B cell (primary cell): Measurements from ENCODE around the gene AUP1. TPM values are rescaled to one million over a fixed set of nuclear protein-coding genes. Genes with fewer than 3 reads are reported as not detected.

Source experiments
- ATAC-seq: fragments of 200-7000 bp; cut with Tn5 transposase; one replicate; pipeline ENCODE4 v1.10.0; 2021; ENCODE audit warnings: low read depth, mild to moderate bottlenecking, moderate number of reproducible peaks, moderate library complexity
- CTCF ChIA-PET: fragments of 350-600 bp; sonication (Branson Sonifier 250); formaldehyde crosslinking; loops from one replicate; lab custom pipeline; 2021; ENCODE audit warnings: antibody characterized with exemption, inconsistent platforms; lab: Charles Lee
- POLR2A ChIA-PET: fragments of 350-600 bp; sonication (Branson Sonifier 250); formaldehyde crosslinking; loops from one replicate; lab custom pipeline; 2021; ENCODE audit warnings: antibody characterized with exemption; lab: Charles Lee
- DNase-seq: peaks from one replicate; pipeline ENCODE4 v3.0.0; 2013
- H2AFZ ChIP-seq: 2 replicates; pipeline ENCODE4 v1.6.1; 2012; ENCODE audit warnings: mild to moderate bottlenecking, low read depth, low read length; ENCODE audit not compliant: insufficient read depth, poor library complexity, severe bottlenecking
- H3K27ac ChIP-seq, 2 donors: 1 replicate in 1 of 2; 2 replicates in 1 of 2; pipeline ENCODE4 v1.5.1; 2012 to 2013; ENCODE audit warnings: low read length in 2 of 2, mild to moderate bottlenecking in 2 of 2, moderate library complexity in 1 of 2
- H3K27me3 ChIP-seq, 4 experiments: fragments of 200-600 bp in 1 of 4; sonication (generic) in 1 of 4; replicated peaks in 1 of 4; 1 replicate in 2 of 4; 2 replicates in 2 of 4; pipeline versions ENCODE4 v1.6.1 to v1.7.0; 2013 to 2016; ENCODE audit warnings: low read length in 3 of 4, mild to moderate bottlenecking in 2 of 4, mixed read lengths in 1 of 4, moderate library complexity in 1 of 4; ENCODE audit not compliant: insufficient read depth in 4 of 4, control insufficient read depth in 3 of 4; ENCODE audit errors: control extremely low read depth in 1 of 4
- H3K36me3 ChIP-seq, 2 experiments: replicated peaks in 1 of 2; 1 replicate in 1 of 2; 2 replicates in 1 of 2; pipeline versions ENCODE4 v1.6.1 to v1.7.1; 2013; ENCODE audit warnings: low read length in 1 of 2; ENCODE audit not compliant: insufficient read depth in 2 of 2, control insufficient read depth in 1 of 2; ENCODE audit errors: control extremely low read depth in 1 of 2, extremely low read depth in 1 of 2
- H3K4me1 ChIP-seq, 2 donors: fragments of 200-600 bp in 1 of 2; sonication (generic) in 1 of 2; 1 replicate in 1 of 2; 2 replicates in 1 of 2; pipeline versions ENCODE4 v1.5.1 to v1.6.1; 2013 to 2017; ENCODE audit warnings: low read length in 2 of 2; ENCODE audit not compliant: control insufficient read depth in 2 of 2, insufficient read depth in 2 of 2
- H3K4me2 ChIP-seq: replicated peaks from 2 replicates; pipeline ENCODE3; 2012; ENCODE audit warnings: mild to moderate bottlenecking, low read depth, low read length; ENCODE audit not compliant: poor library complexity, severe bottlenecking
- H3K4me3 ChIP-seq, 5 experiments: fragments of 200-600 bp in 1 of 5; sonication (generic) in 1 of 5; 1 replicate in 3 of 5; 2 replicates in 2 of 5; pipeline versions ENCODE4 v1.5.1 to v1.7.0; 2011 to 2016; ENCODE audit warnings: low read length in 4 of 5, mild to moderate bottlenecking in 4 of 5, low read depth in 2 of 5, control low read depth in 1 of 5, moderate library complexity in 1 of 5; ENCODE audit not compliant: insufficient read depth in 1 of 5; ENCODE audit errors: control extremely low read depth in 1 of 5, extremely low read depth in 1 of 5
- H3K79me2 ChIP-seq: fragments of 200-600 bp; sonication (generic); one replicate; pipeline ENCODE4 v1.6.0; 2016; ENCODE audit warnings: low read length; ENCODE audit not compliant: control insufficient read depth, insufficient read depth
- H3K9ac ChIP-seq: fragments of 200-600 bp; sonication (generic); 2 replicates; pipeline ENCODE4 v1.6.1; 2017; ENCODE audit warnings: mild to moderate bottlenecking, low read length, moderate library complexity
- H3K9me3 ChIP-seq, 3 donors: one replicate each; pipeline versions ENCODE4 v1.6.1 to v1.7.1; 2013; ENCODE audit warnings: low read length in 2 of 3; ENCODE audit not compliant: control insufficient read depth in 2 of 3, insufficient read depth in 1 of 3; ENCODE audit errors: control extremely low read depth in 1 of 3
- H4K20me1 ChIP-seq: 2 replicates; pipeline ENCODE4 v1.6.0; 2012; ENCODE audit warnings: mild to moderate bottlenecking, low read length; ENCODE audit not compliant: insufficient read depth, control insufficient read depth, poor library complexity, severe bottlenecking
- H3K27ac Mint-ChIP-seq: one replicate; pipeline ENCODE4 v1.8.0; 2021; ENCODE audit warnings: mixed read lengths
- H3K27me3 Mint-ChIP-seq: one replicate; pipeline ENCODE4 v1.8.0; 2021; ENCODE audit warnings: mixed read lengths
- H3K4me1 Mint-ChIP-seq: one replicate; pipeline ENCODE4 v1.8.0; 2021; ENCODE audit warnings: mixed read lengths
- H3K4me3 Mint-ChIP-seq: one replicate; pipeline ENCODE4 v1.8.0; 2021; ENCODE audit warnings: mixed read lengths
- H3K9me3 Mint-ChIP-seq: one replicate; pipeline ENCODE4 v1.8.0; 2022; ENCODE audit warnings: mixed read lengths; ENCODE audit not compliant: insufficient read depth
- EZH2 ChIP-seq: IDR thresholded peaks from 2 replicates; pipeline ENCODE4 v1.6.1; 2012; ENCODE audit warnings: borderline replicate concordance, low read depth, mild to moderate bottlenecking, moderate library complexity, low read length; ENCODE audit not compliant: insufficient read depth, poor library complexity, severe bottlenecking
- WGBS: methylation state at CpG from one replicate; pipeline ENCODE4 v1.1.5; 2013; ENCODE audit warnings: missing lambda C conversion rate; ENCODE audit not compliant: insufficient coverage; 5-methylcytosine and 5-hydroxymethylcytosine counted together
- intact Hi-C: fragments of 100-400 bp; cut with micrococcal nuclease; formaldehyde crosslinking; loops from one replicate; pipeline ENCODE4 v1.10.0; 2022
- polyA plus RNA-seq: library from polyadenylated mRNA; depleted of rRNA; stranded (reverse); fragments of >200 nt; gene quantifications from 2 replicates; pipeline ENCODE4 v1.2.3, GENCODE V29; 2012
- total RNA-seq, 2 donors: library from RNA; stranded (reverse); fragments of 120-200 nt in 1 of 2; gene quantifications; 1 replicate in 1 of 2; 2 replicates in 1 of 2; pipeline versions ENCODE4 v1.2.3 to v1.2.4, GENCODE V29; 2013 to 2022
- TF ChIP-seq, protein P1 (sequence below): fragments of 200-600 bp; IDR thresholded peaks from one replicate; pipeline ENCODE4 v1.8.0; 2022; ENCODE audit warnings: antibody characterized with exemption, mild to moderate bottlenecking

Gene AUP1
- total and polyA plus RNA-seq, 2 donors (not counting 1 experiment from before 2014, with no cell fraction given): 201 to 525 TPM

DNA sequence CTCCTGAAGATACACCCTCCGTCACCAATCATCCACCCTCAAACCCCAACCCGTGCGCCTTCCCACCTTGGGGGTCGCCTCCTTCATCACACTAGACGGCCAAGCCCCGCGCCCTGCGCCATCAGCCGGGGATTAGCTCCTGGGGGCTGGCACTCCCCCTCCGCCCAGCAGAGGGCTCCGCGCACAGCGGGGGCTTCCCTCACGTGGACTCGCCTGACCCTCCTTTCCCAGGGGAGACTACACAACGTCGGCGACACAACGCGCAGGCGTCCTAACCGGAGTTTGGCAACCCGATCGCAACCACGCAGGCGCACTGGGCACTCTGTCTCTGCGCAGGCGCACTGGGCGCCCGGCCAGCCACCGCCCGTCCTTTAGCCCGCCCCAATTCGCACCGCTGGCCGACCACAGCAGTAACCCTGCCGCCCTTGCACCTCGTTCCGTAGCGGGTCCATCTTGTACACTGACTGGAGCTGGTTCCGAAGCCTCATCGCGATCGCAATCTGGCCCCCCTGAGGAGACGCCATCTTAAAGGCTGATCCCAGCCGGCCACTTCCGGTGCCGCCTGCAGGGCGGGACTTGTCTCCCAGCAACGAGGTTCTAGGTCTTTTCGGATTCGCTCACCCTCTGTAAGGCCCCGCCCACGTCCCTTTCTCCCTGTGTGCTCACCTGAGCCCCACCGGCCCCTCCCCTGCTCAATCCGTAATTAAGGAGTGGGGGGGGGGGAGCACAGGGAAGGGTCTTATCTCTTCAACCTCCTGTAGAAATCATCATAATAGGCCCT is 22.2 kb downstream of the AUP1 start, which contains the start of gene PCGF1:
PCGF1 (minus strand) TSS at position 551 of the 781 bp plus-strand sequence; CDS start at position 524, 27 bp downstream.
- Histone ChIP-seq H3K27me3 (peaks cover 0 to 56% (median 14%) of the 10 kb centered on the region in 4 experiments), H4K20me1 (no peaks in the 10 kb centered on the region), H3K4me2 (peak within 1 kb of the TSS; percentile 88), H3K27ac (peak within 1 kb of the TSS; percentile 91 to 96), H2AFZ (peak within 1 kb of the TSS; percentile 90), H3K9ac (peak within 1 kb of the TSS; percentile 84), H3K4me1 (peaks cover 31 to 38% of the 10 kb centered on the region in 2 donors), H3K4me3 (peak within 1 kb of the TSS; percentile 78 to 97 (median 83)), H3K79me2 (peaks cover 8% of the 10 kb centered on the region), H3K9me3 (peaks cover 0 to 13% (median 0%) of the 10 kb centered on the region in 3 donors), H3K36me3 (peaks cover 0 to 10% of the 10 kb centered on the region in 2 experiments)
- Mint-ChIP-seq H3K27ac (peak within 1 kb of the TSS; percentile 99), H3K27me3 (peaks cover 41% of the 10 kb centered on the region), H3K4me3 (peak within 1 kb of the TSS; percentile 96), H3K9me3 (no peaks in the 10 kb centered on the region), H3K4me1 (peaks cover 56% of the 10 kb centered on the region)
- intact Hi-C loops: loop anchor here (1.0 to 5.0 kb wide), 7 partner anchors 9 to 145 kb away; partner anchors contain the start of genes AUP1, DOK1, HTRA2 and SEMA4F
- POLR2A ChIA-PET: interaction anchor here (0.5 to 2.8 kb wide), 11 partner anchors 9 to 196 kb away, joined by 3 to 13 read pairs (median 5); partner anchors contain the start of genes AUP1, HTRA2 and WBP1
- 1% methylated on average over 49 of the region's 56 CpGs for WGBS
- CTCF ChIA-PET: interaction anchor here (0.6 to 8.1 kb wide), 15 partner anchors 9 to 86 kb away, joined by 3 to 111 read pairs (median 4); partner anchors contain the start of genes AUP1, CCDC142, DQX1 and HTRA2
- ATAC-seq (peak; percentile 85), DNase-seq (peak; percentile 100)
- TF ChIP-seq EZH2: no peak
- TF ChIP-seq, protein P1, sequence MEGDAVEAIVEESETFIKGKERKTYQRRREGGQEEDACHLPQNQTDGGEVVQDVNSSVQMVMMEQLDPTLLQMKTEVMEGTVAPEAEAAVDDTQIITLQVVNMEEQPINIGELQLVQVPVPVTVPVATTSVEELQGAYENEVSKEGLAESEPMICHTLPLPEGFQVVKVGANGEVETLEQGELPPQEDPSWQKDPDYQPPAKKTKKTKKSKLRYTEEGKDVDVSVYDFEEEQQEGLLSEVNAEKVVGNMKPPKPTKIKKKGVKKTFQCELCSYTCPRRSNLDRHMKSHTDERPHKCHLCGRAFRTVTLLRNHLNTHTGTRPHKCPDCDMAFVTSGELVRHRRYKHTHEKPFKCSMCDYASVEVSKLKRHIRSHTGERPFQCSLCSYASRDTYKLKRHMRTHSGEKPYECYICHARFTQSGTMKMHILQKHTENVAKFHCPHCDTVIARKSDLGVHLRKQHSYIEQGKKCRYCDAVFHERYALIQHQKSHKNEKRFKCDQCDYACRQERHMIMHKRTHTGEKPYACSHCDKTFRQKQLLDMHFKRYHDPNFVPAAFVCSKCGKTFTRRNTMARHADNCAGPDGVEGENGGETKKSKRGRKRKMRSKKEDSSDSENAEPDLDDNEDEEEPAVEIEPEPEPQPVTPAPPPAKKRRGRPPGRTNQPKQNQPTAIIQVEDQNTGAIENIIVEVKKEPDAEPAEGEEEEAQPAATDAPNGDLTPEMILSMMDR: peak; percentile 64
